ENCODE measurements around the gene ATP2A2.
"Not testable (repeated sequence)": the region's sequence is repeated elsewhere in the genome, so short reads cannot be mapped to it uniquely, and the experiment has no call there.

ATP2A2 gene

GRCh38 chr12:110335481-110336045 is 54.5 kb downstream of the ATP2A2 start:
- no peak overlapping the region for H3K9ac ChIP-seq (ENCODE audit: low read depth, low read length)
- no peaks in the 10 kb centered on the region for H3K9me3 ChIP-seq (ENCODE audit: control insufficient read depth, insufficient read depth, low read length)

DNA sequence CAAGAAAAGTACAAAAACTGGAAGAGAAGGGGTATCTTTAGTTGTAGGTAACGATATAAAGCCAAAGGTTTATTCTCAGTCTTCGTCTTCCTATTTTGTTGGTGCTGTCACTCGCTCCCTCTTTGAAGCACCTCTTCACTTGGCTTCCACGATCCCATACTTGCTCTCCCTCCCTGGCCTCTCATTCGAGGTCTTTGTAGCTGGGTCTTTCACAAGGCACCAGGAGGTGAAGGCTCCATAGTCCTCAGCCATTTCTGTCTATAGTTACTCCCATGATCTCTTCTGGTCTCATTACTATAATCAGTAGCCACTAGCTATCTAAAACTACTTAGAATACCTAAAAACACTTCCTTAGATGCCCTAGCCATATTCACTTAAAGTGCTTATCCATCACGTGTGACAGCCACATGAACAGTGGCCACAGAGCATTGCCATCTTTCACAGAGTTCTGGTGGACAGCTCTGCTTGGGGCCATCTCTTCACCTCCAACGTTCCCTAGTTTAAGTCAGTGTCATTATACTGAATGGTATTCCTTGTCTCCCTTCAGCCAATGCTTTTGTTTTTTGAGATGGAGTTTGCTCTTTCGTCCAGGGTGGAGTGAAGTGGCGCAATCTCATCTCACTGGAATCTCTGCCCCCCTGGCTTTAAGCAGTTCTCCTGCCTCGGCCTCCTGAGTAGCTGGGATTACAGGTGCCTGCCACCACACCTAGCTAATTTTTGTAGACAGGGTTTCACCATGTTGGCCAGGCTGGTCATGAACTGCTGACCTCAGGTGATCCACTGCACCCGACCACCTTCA is 57.1 kb downstream of the ATP2A2 start:
- Histone ChIP-seq H3K9ac (ENCODE audit: low read depth, low read length) (no peak overlapping the region), H3K9me3 (ENCODE audit: control insufficient read depth, insufficient read depth, low read length) (no peaks in the 10 kb centered on the region), H3K4me1 (ENCODE audit: insufficient read depth, low read length) (no peaks in the 10 kb centered on the region), H3K36me3 (ENCODE audit: insufficient read depth, low read length) (peaks cover 63% of the 10 kb centered on the region)

More at GRCh38 chr12:110335481-110336045, 54.5 kb downstream of the ATP2A2 start:
- H3K4me1 ChIP-seq (ENCODE audit: insufficient read depth, low read length): no peaks in the 10 kb centered on the region
- peaks cover 52% of the 10 kb centered on the region for H3K36me3 ChIP-seq (ENCODE audit: insufficient read depth, low read length)

GRCh38 chr12:110338754-110339153 is 57.7 kb downstream of the ATP2A2 start:
- no peaks in the 10 kb centered on the region for H3K9me3 ChIP-seq (ENCODE audit: control insufficient read depth, insufficient read depth, low read length)
- peaks cover 70% of the 10 kb centered on the region for H3K36me3 ChIP-seq (ENCODE audit: insufficient read depth, low read length)
- H3K4me1 ChIP-seq (ENCODE audit: insufficient read depth, low read length): no peaks in the 10 kb centered on the region
- no peak overlapping the region for H3K9ac ChIP-seq (ENCODE audit: low read depth, low read length)

DNA sequence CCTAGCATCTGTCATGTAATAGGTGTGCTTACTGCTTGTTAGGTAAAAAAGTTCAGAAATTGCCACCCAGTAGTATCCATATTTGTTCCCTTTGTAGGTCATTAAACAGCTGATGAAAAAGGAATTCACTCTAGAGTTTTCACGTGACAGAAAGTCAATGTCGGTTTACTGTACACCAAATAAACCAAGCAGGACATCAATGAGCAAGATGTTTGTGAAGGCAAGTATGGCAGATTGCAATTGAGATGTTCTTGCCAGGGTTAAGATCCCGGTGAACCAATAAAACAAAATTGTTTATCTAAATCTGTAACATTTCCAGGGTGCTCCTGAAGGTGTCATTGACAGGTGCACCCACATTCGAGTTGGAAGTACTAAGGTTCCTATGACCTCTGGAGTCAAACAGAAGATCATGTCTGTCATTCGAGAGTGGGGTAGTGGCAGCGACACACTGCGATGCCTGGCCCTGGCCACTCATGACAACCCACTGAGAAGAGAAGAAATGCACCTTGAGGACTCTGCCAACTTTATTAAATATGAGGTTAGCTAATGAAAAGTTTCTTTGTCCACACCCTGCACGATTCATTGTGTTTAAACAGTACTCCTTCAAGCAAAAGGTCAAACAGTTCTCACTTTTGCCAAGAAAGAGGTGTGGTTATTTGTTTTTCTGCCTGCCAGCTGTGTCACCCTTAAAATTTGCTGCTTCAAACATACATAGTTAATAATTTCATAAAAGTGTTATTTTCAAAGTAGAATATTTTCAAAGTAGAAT is 58.3 kb downstream of the ATP2A2 start:
- H3K9ac ChIP-seq (ENCODE audit: low read depth, low read length): no peak overlapping the region
- H3K4me1 ChIP-seq (ENCODE audit: insufficient read depth, low read length): no peaks in the 10 kb centered on the region
- peaks cover 75% of the 10 kb centered on the region for H3K36me3 ChIP-seq (ENCODE audit: insufficient read depth, low read length)
- H3K9me3 ChIP-seq (ENCODE audit: control insufficient read depth, insufficient read depth, low read length): no peaks in the 10 kb centered on the region

- H3K9ac ChIP-seq (ENCODE audit: low read depth, low read length); H3K9me3 ChIP-seq (ENCODE audit: control insufficient read depth, insufficient read depth, low read length): not testable (repeated sequence)
- peaks cover 75% of the 10 kb centered on the region for H3K36me3 ChIP-seq (ENCODE audit: insufficient read depth, low read length)
Measured at GRCh38 chr12:110340261-110340660, 59.2 kb downstream of the ATP2A2 start.

GRCh38 chr12:110340706-110341105 is 59.7 kb downstream of the ATP2A2 start:
- Histone ChIP-seq H3K9ac (ENCODE audit: low read depth, low read length) (no peak overlapping the region), H3K4me1 (ENCODE audit: insufficient read depth, low read length) (no peaks in the 10 kb centered on the region), H3K9me3 (ENCODE audit: control insufficient read depth, insufficient read depth, low read length) (no peaks in the 10 kb centered on the region), H3K36me3 (ENCODE audit: insufficient read depth, low read length) (peaks cover 74% of the 10 kb centered on the region)

More at GRCh38 chr12:110340261-110340660, 59.2 kb downstream of the ATP2A2 start:
- not testable (repeated sequence) for H3K4me1 ChIP-seq (ENCODE audit: insufficient read depth, low read length)

DNA sequence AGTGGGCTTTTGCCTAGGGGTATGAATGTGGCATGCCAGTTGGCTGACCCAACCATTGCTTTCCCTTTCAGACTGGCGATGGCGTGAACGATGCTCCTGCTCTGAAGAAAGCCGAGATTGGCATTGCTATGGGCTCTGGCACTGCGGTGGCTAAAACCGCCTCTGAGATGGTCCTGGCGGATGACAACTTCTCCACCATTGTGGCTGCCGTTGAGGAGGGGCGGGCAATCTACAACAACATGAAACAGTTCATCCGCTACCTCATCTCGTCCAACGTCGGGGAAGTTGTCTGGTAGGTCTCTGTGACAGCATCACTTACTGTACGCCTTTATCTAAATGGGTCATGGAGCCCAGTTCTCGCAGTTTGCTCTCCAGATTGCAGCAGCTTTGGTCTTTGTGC is 61.1 kb downstream of the ATP2A2 start:
- Histone ChIP-seq H3K36me3 (ENCODE audit: insufficient read depth, low read length) (peaks cover 67% of the 10 kb centered on the region), H3K9ac (ENCODE audit: low read depth, low read length) (no peak overlapping the region), H3K9me3 (ENCODE audit: control insufficient read depth, insufficient read depth, low read length) (no peaks in the 10 kb centered on the region), H3K4me1 (ENCODE audit: insufficient read depth, low read length) (no peaks in the 10 kb centered on the region)

DNA sequence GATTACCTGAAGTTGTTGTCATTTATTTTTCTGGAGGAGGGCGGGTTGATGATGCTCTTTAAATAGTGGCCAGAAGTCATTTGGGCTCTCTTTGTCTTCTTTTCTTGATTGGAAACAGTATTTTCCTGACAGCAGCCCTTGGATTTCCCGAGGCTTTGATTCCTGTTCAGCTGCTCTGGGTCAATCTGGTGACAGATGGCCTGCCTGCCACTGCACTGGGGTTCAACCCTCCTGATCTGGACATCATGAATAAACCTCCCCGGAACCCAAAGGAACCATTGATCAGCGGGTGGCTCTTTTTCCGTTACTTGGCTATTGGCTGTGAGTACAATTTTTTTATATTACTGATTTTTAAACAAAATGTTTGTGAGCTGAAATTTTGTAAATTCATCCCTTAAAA is 62.1 kb downstream of the ATP2A2 start:
- no peak overlapping the region for H3K9ac ChIP-seq (ENCODE audit: low read depth, low read length)
- no peaks in the 10 kb centered on the region for H3K4me1 ChIP-seq (ENCODE audit: insufficient read depth, low read length)
- H3K9me3 ChIP-seq (ENCODE audit: control insufficient read depth, insufficient read depth, low read length): no peaks in the 10 kb centered on the region
- peaks cover 66% of the 10 kb centered on the region for H3K36me3 ChIP-seq (ENCODE audit: insufficient read depth, low read length)

DNA sequence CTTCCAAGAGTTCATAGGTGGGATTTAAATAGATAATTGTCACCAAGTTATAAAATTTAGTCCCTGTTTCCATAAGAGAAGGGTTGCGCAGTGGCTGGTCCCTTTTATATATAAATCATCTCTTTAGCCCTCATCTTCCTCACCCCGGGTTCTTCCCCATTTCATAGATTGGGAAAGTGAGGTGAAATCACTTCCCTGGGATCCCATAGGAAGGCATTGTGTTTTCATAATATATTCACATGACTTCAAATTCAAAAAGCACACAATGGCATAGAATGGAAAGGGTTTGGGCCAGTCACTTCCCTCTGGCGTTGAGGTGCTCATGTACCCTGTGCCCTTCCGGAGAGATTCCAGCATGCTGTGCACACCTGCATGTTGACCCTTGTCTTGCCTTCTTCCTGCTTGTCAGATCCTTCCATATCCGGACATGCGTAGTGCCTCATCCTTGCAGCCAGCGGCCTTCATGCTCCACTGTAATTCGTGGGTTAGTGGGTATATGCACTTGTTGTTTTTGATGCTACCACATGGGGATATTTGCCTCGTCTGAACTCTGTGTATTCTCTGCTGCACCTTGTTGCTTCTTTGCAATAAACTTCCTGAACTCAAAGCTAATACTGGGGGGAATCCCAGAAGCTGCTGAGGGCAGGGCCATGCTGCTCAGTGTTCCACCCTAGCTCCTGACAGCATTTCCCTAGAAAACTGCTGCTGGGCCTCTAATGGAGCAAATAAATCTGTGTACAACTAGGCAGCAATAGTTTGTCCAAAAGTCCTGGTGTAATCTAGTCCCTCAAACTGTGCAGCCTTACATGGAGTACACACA is 62.9 kb downstream of the ATP2A2 start:
- Histone ChIP-seq H3K36me3 (ENCODE audit: insufficient read depth, low read length) (peaks cover 67% of the 10 kb centered on the region), H3K4me1 (ENCODE audit: insufficient read depth, low read length) (no peaks in the 10 kb centered on the region), H3K9ac (ENCODE audit: low read depth, low read length) (no peak overlapping the region), H3K9me3 (ENCODE audit: control insufficient read depth, insufficient read depth, low read length) (no peaks in the 10 kb centered on the region)

DNA sequence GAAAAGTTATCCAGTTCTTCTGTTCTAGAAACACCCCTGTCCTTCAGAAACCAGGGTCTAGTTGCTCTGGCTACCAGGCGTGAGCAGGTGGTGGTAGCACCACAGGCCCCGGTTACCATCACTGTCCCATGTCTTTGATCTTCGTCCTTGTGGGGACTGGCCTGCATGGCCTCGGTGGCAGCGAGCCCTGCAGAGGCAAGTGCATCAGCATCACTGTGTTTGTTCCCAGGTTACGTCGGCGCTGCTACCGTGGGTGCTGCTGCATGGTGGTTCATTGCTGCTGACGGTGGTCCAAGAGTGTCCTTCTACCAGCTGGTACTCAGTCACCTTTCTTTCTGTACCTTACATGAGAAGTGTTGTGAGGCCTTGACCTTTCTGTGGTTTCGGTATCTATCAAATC is 63.6 kb downstream of the ATP2A2 start:
- Histone ChIP-seq H3K4me1 (ENCODE audit: insufficient read depth, low read length) (no peaks in the 10 kb centered on the region), H3K9ac (ENCODE audit: low read depth, low read length) (no peak overlapping the region), H3K36me3 (ENCODE audit: insufficient read depth, low read length) (peaks cover 62% of the 10 kb centered on the region), H3K9me3 (ENCODE audit: control insufficient read depth, insufficient read depth, low read length) (no peaks in the 10 kb centered on the region)

GRCh38 chr12:110345176-110345661 is 64.2 kb downstream of the ATP2A2 start:
- Histone ChIP-seq H3K9me3 (ENCODE audit: control insufficient read depth, insufficient read depth, low read length) (no peaks in the 10 kb centered on the region), H3K36me3 (ENCODE audit: insufficient read depth, low read length) (peaks cover 62% of the 10 kb centered on the region), H3K4me1 (ENCODE audit: insufficient read depth, low read length) (no peaks in the 10 kb centered on the region), H3K9ac (ENCODE audit: low read depth, low read length) (no peak overlapping the region)

DNA sequence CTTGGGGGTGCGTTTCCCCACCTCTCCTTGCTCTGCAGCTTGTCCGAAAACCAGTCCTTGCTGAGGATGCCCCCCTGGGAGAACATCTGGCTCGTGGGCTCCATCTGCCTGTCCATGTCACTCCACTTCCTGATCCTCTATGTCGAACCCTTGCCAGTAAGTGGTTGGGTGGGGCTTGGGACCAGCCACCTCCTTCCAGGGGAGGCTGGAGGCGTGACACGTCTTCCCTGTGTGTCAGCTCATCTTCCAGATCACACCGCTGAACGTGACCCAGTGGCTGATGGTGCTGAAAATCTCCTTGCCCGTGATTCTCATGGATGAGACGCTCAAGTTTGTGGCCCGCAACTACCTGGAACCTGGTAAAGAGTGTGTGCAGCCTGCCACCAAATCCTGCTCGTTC is 64.9 kb downstream of the ATP2A2 start:
- H3K9me3 ChIP-seq (ENCODE audit: control insufficient read depth, insufficient read depth, low read length): no peaks in the 10 kb centered on the region
- peaks cover 57% of the 10 kb centered on the region for H3K36me3 ChIP-seq (ENCODE audit: insufficient read depth, low read length)
- H3K9ac ChIP-seq (ENCODE audit: low read depth, low read length): no peak overlapping the region
- no peaks in the 10 kb centered on the region for H3K4me1 ChIP-seq (ENCODE audit: insufficient read depth, low read length)

GRCh38 chr12:110347767-110348166 is 66.7 kb downstream of the ATP2A2 start:
- Histone ChIP-seq H3K36me3 (ENCODE audit: insufficient read depth, low read length) (peaks cover 48% of the 10 kb centered on the region), H3K9ac (ENCODE audit: low read depth, low read length) (no peak overlapping the region), H3K9me3 (ENCODE audit: control insufficient read depth, insufficient read depth, low read length) (no peaks in the 10 kb centered on the region), H3K4me1 (ENCODE audit: insufficient read depth, low read length) (no peaks in the 10 kb centered on the region)
